HG03558 (cell line): ENCODE data around the gene UTP14A.
A peak's percentile ranks its signal among the peaks of the same experiment; 100 is the strongest.
"Not testable (repeated sequence)": the region's sequence is repeated elsewhere in the genome, so short reads cannot be mapped to it uniquely, and the experiment has no call there.

Experiments used
- ATAC-seq: cut with Tn5 transposase; IDR thresholded peaks from one replicate; pipeline ENCODE4 v1.9.1; 2021; ENCODE audit warnings: moderate number of reproducible peaks; ENCODE audit not compliant: unreplicated experiment; ENCODE audit errors: extremely low read depth

UTP14A gene

GRCh38 chrX:129905787-129906580, at the start of gene UTP14A:
Gene UTP14A (plus strand): TSS chrX:129906164. CDS start chrX:129906211, 47 bp downstream.
- peak; percentile 81 for ATAC-seq

GRCh38 chrX:129859134-129859533, 46.8 kb upstream of the UTP14A start:
- not testable (repeated sequence) for ATAC-seq

- ATAC-seq: not testable (repeated sequence)
Measured at GRCh38 chrX:129866321-129866720, 39.6 kb upstream of the UTP14A start.

- ATAC-seq: no peak
Measured at GRCh38 chrX:129872524-129872923, 33.4 kb upstream of the UTP14A start.

- no peak for ATAC-seq
Measured at GRCh38 chrX:129875669-129876068, 30.3 kb upstream of the UTP14A start.

- ATAC-seq: no peak
Measured at GRCh38 chrX:129876771-129877305, 29.1 kb upstream of the UTP14A start.

GRCh38 chrX:129877401-129877800, 28.6 kb upstream of the UTP14A start:
- ATAC-seq: no peak

GRCh38 chrX:129900054-129900453, 5.9 kb upstream of the UTP14A start:
- ATAC-seq: no peak

GRCh38 chrX:129908636-129909035, 2.7 kb downstream of the UTP14A start:
- ATAC-seq: no peak

GRCh38 chrX:129925305-129926092, 19.5 kb downstream of the UTP14A start:
- no peak for ATAC-seq

GRCh38 chrX:129930941-129931410, 25.0 kb downstream of the UTP14A start:
- no peak for ATAC-seq

- peak; percentile 46 for ATAC-seq
Measured at GRCh38 chrX:129931411-129932015, 25.5 kb downstream of the UTP14A start.

- ATAC-seq: no peak
Measured at GRCh38 chrX:129932016-129932820, 26.3 kb downstream of the UTP14A start.

- no peak for ATAC-seq
Measured at GRCh38 chrX:129932821-129933321, 26.9 kb downstream of the UTP14A start.

- ATAC-seq: no peak
Measured at GRCh38 chrX:129933700-129934099, 27.7 kb downstream of the UTP14A start.

- ATAC-seq: no peak
Measured at GRCh38 chrX:129934461-129934860, 28.5 kb downstream of the UTP14A start.

- ATAC-seq: no peak
Measured at GRCh38 chrX:129934952-129935351, 29.0 kb downstream of the UTP14A start.

GRCh38 chrX:129938081-129938480, 32.1 kb downstream of the UTP14A start:
- ATAC-seq: no peak

- no peak for ATAC-seq
Measured at GRCh38 chrX:129939986-129940385, 34.0 kb downstream of the UTP14A start.

- ATAC-seq: no peak
Measured at GRCh38 chrX:129940721-129941120, 34.8 kb downstream of the UTP14A start.
